GM10847 (cell line): ENCODE measurements around the gene PLCG1.

Experiments
- POLR2A ChIP-seq: IDR thresholded peaks from 2 replicates; pipeline ENCODE4 v1.6.1; 2011; ENCODE audit not compliant: insufficient read length; ENCODE audit errors: extremely low read depth

The PLCG1 gene

DNA sequence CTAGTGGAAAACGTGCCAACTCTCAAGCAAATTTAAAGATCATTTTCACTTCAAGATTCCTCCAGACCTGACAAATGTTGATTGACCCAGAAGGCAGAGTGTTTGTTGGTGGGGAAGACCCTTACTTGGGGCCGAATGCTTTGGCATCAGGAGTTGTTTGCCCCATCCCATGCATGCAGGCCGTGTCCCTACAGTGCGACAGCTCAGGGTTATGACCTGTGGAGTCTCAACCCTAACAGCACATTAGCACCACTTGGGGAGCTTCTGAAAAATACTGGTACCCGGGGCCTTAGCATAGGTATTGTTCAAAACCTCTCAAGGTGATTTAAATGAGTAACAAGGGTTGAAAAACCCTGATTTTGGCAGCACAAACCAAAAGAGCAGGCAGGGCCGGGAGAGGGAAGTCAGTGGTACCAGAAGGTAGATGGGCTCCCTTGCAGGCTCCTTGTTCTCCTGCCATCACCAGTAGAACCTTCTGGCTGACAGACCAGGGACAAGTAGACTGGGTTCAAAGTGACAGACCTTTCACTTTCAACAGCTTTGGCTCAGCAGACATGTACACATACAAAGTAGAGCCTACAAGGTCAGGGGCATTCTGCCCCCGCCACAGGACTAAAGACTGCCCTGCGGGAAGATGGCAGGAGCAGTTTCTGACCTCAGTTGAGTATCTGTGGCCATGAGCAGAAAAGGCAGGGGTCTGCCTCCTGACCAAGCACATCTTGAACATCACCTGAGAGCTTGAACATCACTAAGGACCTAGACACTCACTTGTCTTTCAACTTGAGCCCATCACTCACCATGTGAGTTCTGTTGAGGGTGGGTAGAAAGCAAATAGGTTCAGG lies 39.6 kb downstream of the PLCG1 start:
- TF ChIP-seq POLR2A, result no peak

DNA sequence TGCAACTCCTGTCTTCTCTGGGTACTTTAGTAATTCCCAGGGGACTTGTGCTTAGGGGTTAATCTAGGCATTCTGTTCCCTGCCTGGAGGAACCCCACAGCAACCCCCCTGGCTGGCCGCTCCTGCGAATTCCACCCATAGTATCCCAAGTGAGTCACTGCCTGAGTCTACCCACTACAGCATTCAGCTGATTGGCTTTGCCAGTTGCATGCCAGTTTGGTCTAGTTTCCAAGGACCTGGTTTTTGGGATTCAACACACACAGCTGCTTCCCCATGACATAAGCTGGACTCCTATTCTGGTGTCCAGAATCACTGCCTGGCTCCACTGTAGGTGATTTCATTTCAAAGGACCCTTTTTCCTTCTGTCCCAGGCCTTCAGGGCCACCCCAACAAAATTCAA lies 40.3 kb downstream of the PLCG1 start:
- no peak for TF ChIP-seq POLR2A

DNA sequence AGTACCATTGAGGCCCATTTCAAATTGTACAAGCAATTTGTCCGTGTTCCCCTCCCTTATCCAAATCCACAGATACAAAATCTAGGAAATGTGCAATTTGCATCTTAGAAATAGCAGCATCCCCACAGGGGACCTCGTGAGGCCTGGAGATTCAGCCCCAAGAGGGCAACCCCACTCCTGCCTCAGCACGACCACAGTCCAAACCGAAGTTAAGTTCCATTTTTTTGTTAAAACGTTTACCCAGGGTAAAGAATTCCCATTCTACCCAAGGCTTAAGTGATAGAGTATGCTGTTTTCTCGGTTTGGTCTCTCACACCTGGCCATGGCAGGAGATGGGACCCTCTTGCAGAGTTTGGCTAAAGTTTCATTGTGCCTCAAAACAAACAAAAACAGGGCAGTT lies 41.2 kb downstream of the PLCG1 start:
- no peak for TF ChIP-seq POLR2A

DNA sequence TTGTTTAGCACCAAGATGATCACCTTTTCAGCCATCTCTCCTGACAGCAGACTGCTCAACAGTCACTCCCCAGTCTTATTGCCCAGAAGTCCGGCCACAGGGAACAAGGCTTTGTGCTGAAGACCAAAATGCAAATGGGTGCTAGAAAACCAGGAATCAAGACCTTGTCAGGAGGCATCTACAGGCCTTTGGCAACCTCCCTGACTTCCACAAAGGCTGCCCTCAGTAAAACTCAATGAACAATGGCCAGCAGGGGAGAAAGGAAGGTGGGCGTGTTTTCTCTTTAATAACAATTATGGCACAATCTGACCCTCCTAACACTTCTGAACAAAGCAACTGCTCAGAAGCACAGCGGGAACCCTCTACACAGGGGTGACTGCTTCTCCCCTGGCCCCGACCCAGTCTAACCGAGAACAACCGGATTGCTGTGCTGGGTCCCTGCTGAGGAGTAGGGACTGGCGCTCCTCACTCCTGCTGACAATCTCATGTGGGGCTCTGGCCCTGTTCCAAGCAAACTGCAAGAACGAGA lies 41.6 kb downstream of the PLCG1 start:
- no peak for TF ChIP-seq POLR2A

DNA sequence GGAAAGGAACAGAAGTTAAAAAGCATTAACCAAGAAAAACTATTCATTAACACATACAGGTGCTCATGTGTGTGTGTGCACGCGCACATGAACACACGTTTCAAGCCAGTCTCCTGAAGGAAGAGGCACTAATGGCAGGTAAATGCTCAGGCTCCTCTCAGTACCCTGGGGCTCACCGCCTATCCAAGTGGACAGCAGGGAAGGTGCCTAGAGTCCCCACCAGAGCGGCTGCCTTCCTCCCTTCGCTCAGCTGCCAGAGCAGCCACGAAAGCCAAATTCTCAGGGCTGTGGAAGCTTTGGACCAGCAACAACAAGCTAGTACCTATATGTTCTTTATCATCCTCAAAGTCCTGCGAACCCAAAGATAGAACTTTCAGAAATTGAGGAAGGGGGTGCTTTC lies 42.6 kb downstream of the PLCG1 start:
- no peak for TF ChIP-seq POLR2A

DNA sequence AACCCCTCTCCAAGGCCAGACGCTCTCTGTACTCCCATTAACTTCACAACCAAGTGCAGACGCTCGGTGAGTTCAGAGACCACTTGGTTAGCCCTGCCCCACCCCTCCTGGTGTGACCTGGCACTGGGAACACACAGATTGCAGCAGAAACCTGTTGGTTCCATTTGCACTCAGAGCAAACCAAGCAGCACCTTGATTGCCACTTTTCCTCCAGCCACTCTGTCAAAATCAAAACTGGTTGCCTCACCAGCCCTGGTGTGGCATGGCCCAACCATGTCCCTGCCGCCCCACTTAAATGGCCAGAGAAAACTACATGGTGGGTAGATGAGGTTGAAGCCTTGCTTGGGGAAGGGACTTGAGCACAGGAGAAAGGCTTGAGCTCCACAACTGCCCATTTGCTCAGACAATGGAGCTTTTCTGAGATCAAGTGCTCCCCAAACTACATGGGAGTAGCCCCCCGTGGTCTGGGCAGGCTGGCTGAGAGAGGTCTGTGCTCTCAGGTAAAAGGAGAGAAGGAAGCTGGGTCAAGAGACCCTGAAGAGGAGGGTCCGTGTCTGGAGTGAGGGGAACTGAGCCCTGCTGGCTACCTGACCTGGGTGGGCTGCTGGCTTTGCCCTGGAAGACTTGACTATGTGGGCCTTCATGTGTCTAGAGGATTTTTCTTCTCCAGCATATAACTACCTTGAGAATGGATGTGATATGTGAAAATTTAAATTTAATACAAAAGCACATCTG lies 43.4 kb downstream of the PLCG1 start:
- no peak for TF ChIP-seq POLR2A

DNA sequence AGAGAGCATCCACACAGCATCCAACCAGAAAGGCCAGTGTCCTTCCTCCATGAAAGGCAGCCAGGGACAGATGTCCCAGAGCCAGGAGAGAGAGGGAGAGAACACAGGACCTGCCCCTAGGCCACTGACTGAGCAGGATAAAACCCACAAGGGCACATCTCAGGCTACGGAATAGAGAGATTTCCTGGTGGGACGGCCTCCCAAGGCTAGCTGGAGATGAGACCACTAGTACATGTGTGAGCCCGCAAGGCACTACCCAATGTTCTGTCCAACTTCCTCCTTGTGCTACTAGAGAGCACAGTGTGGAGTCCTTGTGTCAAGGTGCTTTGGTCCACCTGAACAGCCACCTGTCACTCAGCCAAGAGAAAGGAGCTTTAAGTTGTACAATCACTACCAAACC lies 44.2 kb downstream of the PLCG1 start:
- TF ChIP-seq POLR2A, result no peak

DNA sequence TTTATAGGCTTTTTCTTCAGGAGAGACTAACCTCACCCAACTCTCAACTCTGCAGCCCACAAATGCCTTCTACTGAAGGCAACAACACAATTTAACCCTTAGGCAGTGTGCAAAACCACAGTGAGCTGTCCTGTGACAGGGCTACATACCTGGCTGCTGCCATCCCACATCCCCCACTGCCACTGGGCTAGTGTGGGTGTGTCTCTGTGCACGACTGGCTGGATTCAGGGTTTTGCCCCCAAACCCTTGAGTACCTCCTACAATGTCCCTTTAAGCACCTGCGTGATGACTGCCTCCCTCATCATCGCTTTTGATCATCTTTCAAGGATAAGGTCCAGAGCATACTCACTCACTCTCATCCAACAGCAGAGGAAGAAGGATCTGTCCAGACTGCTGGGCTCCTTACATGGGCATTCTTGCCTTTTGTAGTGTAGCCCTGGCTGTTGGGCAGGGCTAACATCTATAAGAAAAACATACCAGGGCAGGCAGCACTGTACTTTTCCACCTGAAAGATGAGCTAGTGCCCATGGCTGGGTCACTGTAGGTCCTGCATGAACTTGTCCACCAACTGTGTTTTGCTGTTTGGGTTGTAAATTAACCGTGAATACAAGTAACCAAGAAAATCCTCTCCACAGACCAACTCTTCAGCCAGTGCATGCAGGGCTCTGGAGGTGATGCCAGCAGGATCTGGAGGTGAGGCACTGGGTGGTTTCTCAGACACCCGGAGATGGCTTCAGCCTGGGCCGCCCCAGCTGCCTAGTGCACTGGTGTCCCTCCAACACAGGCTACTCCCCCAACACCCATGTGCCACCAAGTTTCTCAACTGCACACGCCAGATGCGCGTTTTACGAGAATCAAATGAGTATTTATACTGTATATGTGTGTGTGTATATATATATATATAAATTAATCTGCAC lies 45.2 kb downstream of the PLCG1 start:
- no peak for TF ChIP-seq POLR2A

DNA sequence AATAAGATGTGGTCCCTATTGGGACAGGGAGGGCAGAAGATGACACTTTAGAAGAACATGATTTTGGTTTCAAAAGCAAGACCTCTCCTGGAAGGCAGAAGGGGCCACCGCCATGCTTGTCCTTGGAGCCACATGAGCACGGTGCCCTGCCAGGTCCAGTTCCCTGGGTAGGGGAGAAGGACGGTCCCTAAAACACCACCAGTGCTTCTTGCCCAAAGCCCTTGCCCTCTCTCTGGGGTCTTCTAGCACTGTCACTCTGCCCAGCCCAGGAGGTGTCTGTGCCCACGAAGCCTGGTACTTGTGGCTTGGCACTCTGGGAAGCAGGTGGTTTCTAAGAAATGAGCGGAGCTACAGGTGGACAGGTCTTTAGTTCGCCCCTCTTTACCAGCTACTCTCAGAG lies 46.0 kb downstream of the PLCG1 start:
- TF ChIP-seq POLR2A, result no peak

DNA sequence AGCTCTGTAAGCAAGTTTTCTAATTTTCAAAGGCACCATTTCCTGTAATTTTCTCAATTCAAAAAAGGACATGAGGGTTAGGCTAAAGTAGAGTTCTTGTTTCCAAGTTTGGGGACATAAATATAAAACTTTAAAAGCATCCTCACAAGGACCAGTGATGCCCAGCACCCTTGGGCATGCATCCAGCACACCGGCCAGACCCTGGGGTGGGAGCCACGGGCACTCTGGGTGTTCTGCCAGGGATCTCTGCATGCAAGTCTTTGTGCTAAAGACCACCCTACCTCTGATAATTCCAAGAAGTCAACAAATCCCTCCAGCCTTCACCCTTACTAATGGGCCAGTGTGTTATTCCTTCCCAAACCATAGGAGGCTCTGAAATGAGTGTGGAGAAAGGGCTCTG lies 46.5 kb downstream of the PLCG1 start:
- no peak for TF ChIP-seq POLR2A

DNA sequence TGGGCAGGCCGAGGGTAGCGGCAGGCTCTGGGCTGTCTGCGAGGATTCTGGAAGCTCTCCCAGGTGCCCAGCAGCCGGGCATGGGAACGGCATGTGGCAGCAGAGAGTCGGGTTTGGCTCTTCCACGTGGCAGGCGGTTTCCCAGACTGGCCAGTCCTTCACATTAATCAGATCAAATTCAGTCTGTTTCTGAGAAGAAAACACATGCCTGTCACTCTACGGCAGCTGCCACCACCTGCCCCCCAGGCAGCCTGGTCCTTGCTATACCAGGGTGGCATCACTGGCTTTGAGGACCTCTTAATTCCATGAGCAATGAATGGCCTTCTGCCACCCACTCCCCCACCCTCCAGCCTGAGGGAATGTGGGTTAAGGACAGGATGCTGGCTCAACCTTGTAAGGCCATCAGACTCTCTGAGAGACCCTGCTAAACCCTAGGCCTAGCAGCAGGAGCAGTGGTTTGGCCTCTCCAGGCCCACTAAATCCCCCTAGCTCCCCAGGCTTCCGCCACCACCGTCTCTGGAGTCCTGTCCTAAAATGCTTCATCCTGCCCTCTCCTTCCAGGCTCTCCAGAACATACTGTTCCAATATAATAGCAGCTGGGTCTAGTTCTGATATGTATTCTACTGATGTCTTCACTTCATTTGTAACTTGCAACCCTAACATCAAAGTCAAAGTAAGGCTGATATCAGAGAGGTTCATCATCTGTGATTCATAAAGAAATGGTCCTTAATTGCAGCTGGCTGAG lies 47.8 kb downstream of the PLCG1 start:
- no peak for TF ChIP-seq POLR2A

DNA sequence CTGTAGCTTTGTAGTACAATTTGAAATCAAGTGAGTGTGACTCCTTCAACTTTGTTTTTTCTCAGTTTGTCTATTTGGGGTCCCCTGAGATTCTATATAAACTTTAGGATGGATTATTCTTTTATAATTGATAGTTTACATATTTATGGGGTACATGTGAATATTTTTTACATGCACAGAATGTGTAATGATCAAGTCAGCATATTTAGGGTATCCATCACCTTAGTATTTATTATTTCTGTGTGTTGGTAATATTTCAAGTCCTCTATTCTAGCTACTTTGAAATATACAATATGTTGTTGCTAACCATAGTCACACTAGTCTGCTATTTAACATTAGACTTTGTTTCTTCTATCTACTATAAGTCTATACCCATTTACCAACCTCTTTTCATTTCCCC lies 50.3 kb downstream of the PLCG1 start:
- no peak for TF ChIP-seq POLR2A

DNA sequence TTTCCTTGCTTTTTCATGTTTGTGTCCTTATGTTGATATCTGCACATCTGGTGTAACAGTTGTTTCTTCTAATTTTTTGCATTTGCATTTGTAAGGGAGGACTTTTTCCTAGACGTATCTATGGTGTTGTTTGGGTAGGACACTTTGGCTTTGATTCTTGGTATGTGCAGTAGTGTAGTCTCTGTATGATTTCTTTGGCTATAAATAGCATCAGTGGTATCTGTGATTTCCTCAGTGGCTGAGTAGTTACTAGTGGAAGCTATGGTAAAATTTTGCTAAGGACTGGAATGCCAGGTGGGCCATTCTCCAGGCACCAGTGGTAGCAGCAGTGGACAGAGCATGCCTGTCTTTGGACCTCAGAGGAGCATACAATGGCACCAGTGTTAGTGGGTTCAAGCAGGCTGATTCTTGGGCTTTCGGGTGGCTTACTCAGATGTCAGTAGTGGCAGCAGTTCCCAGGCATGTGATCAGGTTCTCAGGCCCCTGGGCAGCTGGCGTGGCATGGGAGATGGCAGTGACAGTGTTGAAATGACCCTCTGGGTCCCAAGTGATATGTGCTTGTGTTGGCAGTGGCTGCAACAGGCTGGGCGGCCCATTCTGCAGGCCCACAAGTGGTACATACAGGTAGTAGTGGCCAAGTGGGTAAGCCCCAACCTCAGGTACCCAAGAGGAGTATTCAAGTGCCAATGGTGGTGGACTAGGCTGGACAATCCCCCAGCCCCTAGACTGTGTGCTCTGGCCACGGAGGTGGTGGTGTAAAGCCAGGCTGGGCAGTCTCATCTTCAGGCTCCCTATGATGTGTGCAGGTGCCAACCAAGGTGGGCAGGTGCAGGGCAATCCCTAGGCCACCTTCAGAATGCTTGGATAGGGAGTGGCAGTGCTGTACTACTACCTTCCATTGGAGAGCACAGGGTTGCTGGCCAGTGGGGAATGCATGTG lies 54.5 kb downstream of the PLCG1 start:
- no peak for TF ChIP-seq POLR2A
